HK-2 (cell line): ENCODE measurements around the gene STARD10.
A peak's percentile ranks its signal among the peaks of the same experiment; 100 is the strongest.

Source experiments
- DNase-seq: peaks from one replicate; pipeline ENCODE4 v3.0.0-alpha.2; 2018; ENCODE audit not compliant: unreplicated experiment

STARD10 gene

GRCh38 chr11:72780296-72781062, 13.4 kb downstream of the STARD10 start:
- no peak for DNase-seq

DNA sequence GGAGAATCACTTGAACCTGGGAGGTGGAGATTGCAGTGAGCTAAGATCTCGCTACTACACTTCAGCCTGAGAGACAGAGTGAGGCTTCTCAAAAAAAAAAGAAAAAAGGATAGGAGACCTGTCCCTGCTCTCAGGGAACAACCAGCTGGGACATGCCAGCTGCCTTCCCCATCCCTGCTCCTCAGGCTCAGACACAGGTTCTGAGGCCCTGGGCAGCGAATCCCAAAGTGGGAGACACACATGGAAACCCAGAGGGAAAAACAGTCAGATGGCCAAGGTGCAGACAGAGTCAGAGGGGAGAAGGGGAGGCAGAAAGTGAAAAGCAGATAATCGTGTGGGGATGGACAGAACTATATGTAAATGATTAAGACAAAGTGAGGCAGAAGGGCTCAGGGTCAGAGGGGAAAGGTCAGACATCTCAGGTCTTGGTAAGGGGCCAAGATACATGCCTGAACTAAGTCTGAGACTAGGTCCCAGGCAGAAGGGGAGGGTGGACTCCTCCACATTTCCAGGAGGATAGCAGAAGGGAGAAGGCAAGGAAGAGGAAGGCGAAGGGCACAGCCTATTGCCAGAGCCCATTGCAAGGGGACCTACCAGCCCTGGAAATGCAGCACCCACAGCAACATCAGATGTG, 14.2 kb downstream of the STARD10 start:
- no peak for DNase-seq

DNA sequence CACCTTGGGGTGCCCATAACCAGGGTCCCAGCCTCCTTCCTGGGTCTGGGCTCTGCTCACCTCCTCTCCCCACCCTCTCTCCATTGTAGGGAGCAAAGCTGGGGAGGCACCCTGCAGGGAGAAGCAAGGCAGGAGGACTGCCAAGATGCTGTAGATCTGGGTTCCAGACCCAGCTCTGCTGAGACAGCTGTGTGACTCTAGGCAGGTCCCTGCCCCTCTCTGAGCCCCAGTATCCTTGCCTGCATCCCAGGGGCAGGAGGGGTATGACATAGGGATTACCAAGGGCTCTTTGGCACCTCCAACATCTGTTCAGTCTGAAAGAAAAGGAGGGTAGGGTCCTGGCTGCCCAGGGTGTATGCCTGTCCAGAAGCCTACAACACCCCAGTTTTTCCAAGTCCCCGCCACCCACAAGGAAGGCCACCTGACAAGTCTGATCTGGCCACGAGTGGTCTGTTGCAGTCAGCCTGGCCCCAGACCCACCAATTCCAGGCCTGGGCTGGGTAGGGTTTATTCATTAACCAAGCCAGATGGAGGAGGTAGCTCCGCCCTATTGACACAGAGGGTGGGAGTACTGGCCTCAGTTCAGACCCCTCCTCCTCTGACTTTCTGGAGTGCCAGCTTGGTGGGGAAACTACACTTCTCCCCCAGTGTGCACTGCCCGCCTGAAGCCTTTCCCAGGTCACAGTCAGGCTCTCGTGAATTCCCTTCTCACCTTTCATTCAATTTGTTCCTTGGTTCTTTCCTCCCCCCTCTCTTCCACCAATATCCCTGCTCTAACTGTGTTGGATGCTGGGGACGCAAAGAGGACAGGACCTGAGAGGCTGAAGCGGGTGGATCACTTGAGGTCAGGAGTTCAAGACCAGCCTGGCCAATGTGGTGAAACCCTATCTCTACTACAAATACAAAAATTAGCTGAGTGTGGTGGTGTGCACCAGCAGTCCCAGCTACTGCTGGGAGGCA, 15.0 kb downstream of the STARD10 start:
- no peak for DNase-seq

GRCh38 chr11:72777755-72778278, 16.0 kb downstream of the STARD10 start:
- DNase-seq = no peak

DNA sequence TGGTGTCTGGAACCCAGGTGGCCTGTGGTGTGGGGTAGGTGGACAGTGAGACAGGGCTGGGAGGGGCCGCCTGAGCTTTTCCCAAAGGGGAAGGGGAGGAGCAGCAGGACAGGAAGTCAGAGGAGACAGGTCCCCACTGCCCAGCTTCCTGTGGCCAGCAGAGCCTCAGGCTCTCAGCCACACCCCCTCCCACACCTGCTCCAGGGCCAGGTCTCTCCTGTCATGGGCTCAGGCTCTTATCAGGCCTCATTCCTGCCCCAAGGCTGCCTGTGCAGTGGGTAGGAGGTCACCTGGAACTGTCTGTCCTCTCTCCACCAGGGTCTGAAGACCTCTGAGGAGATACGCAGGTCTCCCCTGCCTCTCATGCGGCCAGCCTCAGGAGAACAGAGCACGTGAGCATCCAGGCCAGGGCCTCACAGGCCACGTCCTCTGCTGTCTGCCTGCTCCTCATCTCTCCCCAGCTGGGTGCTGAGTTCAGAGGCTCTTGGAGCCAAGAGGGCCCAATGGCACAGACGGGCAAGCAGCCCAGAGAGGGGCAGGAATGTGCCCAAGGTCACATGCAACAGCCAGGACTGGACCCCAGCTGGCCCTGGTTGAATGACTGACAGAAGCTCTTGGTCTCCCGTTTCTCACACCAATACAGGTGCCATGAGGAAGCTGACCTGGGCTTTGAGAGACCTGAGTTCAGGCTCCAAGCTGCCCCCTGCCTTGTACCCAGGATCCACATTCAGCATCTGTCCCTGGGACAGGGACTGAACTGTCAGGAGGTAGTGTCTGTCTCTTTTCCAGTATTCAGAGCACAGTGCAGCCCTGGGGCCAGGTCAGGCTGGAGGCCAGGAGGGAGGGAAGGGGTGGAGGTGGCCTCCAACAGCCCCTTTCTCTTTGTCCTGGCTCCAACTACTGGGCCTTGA, 16.7 kb downstream of the STARD10 start:
- DNase-seq = no peak

GRCh38 chr11:72776117-72776843, 17.6 kb downstream of the STARD10 start:
- DNase-seq = no peak

DNA sequence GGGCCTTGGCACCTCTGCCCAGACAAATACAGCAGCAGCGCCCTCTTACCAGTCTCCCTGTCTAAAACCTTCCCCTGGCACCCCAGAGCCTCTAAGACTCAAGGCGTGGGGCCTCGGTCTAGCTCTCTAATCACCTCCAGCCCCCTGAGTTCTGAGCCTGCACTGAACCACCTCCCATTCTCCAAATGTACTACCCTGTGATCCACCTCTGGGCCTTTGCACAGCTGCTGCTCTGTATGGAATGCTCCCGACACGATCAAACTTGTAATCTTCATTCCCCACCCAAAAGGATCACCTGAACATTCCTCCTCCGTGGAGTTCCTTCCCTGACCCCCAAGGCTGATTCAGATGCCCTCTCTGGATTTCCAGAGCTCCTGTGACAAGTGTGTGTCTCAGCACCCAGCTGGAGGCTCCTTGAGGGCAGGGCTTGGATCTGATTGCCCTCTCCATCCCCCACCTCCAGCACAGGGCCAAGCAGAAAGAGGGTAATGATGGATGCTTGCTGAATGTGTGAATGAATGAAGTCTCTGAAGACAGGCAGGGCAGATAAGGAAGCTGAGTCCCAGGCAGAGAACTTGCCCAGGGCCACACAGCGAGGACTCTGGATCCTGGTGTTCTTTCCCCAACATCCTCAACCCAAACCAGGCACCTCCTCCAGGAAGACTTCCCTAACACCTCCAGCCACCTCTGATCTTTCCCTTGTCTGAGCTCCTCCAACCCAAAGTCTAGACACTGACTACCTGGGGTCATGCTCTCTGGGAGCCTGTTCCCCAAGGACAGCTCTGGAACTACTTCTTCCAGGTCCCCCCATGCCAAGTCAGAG, 18.3 kb downstream of the STARD10 start:
- no peak for DNase-seq

DNA sequence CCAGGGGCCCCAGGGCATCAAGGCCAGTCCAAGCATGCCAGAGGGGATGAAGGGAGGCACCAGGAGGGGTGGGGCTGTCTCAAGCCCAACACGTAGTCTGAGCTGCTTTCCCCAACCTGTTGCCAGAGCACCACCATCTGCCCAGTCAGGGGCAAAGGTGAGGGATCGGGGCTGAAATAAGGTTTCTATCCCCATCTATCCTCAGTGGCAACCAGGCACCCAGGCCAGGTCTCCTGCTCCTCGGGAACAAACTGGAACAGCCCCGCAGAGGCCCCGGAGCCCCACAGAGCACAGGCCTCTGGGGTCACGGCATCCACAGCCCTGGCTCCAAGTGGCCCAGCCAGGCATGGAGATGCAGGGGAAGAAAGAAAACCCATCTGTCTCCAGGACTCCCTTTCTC, 19.3 kb downstream of the STARD10 start:
- DNase-seq = no peak

GRCh38 chr11:72773696-72774095, 20.2 kb downstream of the STARD10 start:
- DNase-seq = no peak

DNA sequence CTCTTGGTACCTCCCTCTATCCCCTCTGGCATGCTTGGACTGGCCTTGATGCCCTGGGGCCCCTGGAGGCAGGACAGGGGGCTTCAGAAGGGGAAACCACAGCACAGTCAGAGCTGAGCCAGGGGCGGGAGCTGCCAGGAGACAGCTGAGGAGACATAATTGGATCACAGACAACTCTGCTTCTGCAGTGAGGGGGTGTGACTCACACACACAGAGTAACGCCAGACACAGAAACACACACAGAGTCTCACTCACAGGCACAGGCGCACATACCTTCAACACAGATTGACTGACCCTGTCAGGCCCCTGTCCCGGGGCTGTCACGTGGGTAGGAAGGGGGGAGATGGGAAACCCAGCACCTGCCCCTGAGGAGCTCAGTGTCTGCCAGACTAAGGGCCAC, 20.6 kb downstream of the STARD10 start:
- peak; percentile 37 for DNase-seq

- DNase-seq = no peak
These were observed 21.8 kb downstream of the STARD10 start for GRCh38 chr11:72772059-72772458.

DNA sequence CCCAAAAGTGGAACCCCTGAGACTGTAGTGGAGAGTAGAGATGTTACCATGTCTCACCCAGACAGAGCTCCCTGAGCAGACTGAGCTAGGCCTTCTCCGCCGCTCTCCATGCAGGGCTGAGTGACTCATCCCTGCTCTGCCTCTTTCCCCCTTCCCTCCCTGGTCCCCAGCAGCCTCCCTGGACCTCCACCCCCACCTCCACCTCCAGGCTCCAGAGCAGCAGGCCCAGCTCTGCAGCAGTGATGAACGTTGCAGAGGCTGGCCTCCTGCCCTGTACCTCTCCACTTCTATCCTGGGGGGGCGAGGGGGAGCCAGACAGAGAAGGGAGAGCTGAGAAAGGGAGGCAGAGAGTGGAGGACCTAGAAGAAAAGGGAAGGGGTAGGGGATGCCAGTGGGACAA, 22.3 kb downstream of the STARD10 start:
- DNase-seq = peak; percentile 40

- DNase-seq = no peak
These were observed 23.0 kb downstream of the STARD10 start for GRCh38 chr11:72770799-72771198.

GRCh38 chr11:72769680-72770079, 24.2 kb downstream of the STARD10 start:
- no peak for DNase-seq

DNA sequence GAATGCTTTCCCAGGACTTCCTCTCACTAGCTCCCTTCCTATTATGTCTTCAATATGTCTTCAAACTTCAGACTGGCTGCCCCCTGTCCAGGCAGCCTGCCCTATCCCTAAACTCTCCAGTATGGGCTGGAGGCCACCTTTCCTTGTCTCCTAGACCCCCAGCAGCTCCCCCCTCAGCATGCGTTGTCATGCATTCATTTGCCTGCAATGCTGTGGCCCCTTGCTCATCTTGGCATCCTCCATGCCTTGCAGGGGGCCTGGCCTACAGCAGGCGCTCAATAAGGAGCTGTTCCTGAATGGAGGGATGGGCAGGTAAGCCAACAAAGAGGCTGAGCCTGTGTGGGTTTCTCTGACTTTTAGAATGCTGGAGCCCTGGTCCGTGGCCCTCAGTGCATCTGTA, 25.3 kb downstream of the STARD10 start:
- no peak for DNase-seq

GRCh38 chr11:72767203-72768062, 26.4 kb downstream of the STARD10 start:
- no peak for DNase-seq

- DNase-seq = no peak
These were observed 27.5 kb downstream of the STARD10 start for GRCh38 chr11:72766152-72766902.

DNA sequence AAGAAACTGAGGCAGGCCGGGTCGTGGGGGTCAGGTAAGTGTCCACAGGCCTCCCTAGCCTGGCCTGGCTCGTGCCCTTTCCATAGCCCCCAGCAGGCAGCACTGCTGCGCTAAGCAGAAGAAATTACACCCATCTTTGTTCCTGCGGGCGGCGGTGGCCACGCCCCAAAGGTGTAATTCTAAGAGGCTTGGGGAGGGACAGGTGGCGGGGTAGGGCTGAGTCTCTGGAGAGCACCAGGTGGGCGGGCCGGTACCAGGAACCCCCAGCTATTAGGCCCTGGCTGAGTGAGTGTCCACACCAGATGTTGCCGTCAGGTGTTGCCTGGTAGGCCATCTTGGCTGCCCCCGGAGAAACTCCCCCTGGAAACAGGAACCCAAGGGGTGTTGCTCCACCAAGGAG, 29.3 kb downstream of the STARD10 start:
- no peak for DNase-seq
